K562 (cell line): ENCODE data around the gene KHNYN. TPM values are rescaled to one million over a fixed set of nuclear protein-coding genes. Genes with fewer than 3 reads are reported as not detected.

ENCODE experiments used
- ATAC-seq: fragments of 200-7000 bp; cut with Tn5 transposase; 3 replicates; pipeline ENCODE4 v1.9.1; 2020; ENCODE audit warnings: moderate library complexity
- BruUV-seq: library from RNA; stranded (reverse); fragments of 400-500 nt; replicated peaks from 2 replicates; lab custom pipeline; 2021; lab: Mats Ljungman, UMichigan
- CTCF ChIA-PET: fragments of 300-600 bp; formaldehyde crosslinking; extraction: SDS; loops from one replicate; lab custom pipeline; 2021; ENCODE audit warnings: low intra/inter-chr PET ratio; lab: Yijun Ruan, JAX
- POLR2A ChIA-PET: fragments of 300-600, 350-650 bp; sonication (Branson Sonifier 250); formaldehyde crosslinking; extraction: SDS; loops from one replicate; lab custom pipeline; 2021; ENCODE audit warnings: antibody characterized with exemption, inconsistent platforms; lab: Yijun Ruan, JAX
- DNase-seq, 4 experiments: peaks; one replicate each; pipeline versions ENCODE4 v3.0.0 to v3.0.0-alpha.2; 2011 to 2018; ENCODE audit warnings: low spot score in 3 of 4, mixed read lengths in 3 of 4; ENCODE audit errors: extremely low read depth in 1 of 4
- FAIRE-seq: peaks from 2 replicates; lab custom pipeline; 2011; peaks lifted over from hg19 to GRCh38; lab: Jason Lieb, UNC
- H2AFZ ChIP-seq: 2 replicates; pipeline ENCODE4 v1.6.0; 2011; ENCODE audit warnings: low read depth, low read length, control low read depth, inconsistent platforms
- H3K27ac ChIP-seq: fragments of 200-600 bp; 3 replicates; pipeline ENCODE4 v1.8.0; 2011; ENCODE audit warnings: low read depth, mild to moderate bottlenecking, control low read depth, inconsistent platforms, low read length, moderate library complexity, mixed read lengths; ENCODE audit errors: extremely low read depth
- H3K27me3 ChIP-seq, 2 experiments: fragments of 300-600 bp in 1 of 2; 2 replicates in 1 of 2; 3 replicates in 1 of 2; pipeline versions ENCODE4 v1.6.0 to v1.8.0; 2011; ENCODE audit warnings: inconsistent platforms in 2 of 2, low read length in 2 of 2, mild to moderate bottlenecking in 1 of 2, mixed read lengths in 1 of 2, moderate library complexity in 1 of 2; ENCODE audit not compliant: control insufficient read depth in 2 of 2, insufficient read depth in 2 of 2
- H3K36me3 ChIP-seq: fragments of 300-600 bp; 3 replicates; pipeline ENCODE4 v1.8.0; 2011; ENCODE audit warnings: mild to moderate bottlenecking, low read length, inconsistent platforms; ENCODE audit not compliant: control insufficient read depth, insufficient read depth
- H3K4me1 ChIP-seq, 2 experiments: fragments of 200-600 bp in 1 of 2; replicated peaks in 1 of 2; 2 replicates in 1 of 2; 3 replicates in 1 of 2; pipeline versions ENCODE4 v1.5.1 to v1.8.0; 2011; ENCODE audit warnings: inconsistent platforms in 2 of 2, low read length in 2 of 2, mild to moderate bottlenecking in 1 of 2, mixed read lengths in 1 of 2, moderate library complexity in 1 of 2; ENCODE audit not compliant: control insufficient read depth in 2 of 2, insufficient read depth in 2 of 2
- H3K4me2 ChIP-seq: 2 replicates; pipeline ENCODE4 v1.6.1; 2011; ENCODE audit warnings: low read length, control low read depth, inconsistent platforms, mixed read lengths; ENCODE audit not compliant: insufficient read depth
- H3K4me3 ChIP-seq: fragments of 200-600 bp; sonication (generic), shearing (Covaris generic); 2 replicates; pipeline ENCODE4 v1.5.1; 2016; ENCODE audit warnings: control low read depth, inconsistent platforms
- H3K79me2 ChIP-seq: fragments of 200-600 bp; 3 replicates; pipeline ENCODE4 v1.8.0; 2011; ENCODE audit warnings: low read length, inconsistent platforms; ENCODE audit not compliant: control insufficient read depth, insufficient read depth
- H3K9ac ChIP-seq, 2 experiments: 2 replicates each; pipeline versions ENCODE4 v1.6.0 to v1.6.1; 2011; ENCODE audit warnings: low read depth in 2 of 2, low read length in 2 of 2, control low read depth in 1 of 2, inconsistent platforms in 1 of 2, mild to moderate bottlenecking in 1 of 2, mixed read lengths in 1 of 2; ENCODE audit not compliant: insufficient read depth in 1 of 2
- H3K9me1 ChIP-seq: one replicate; pipeline ENCODE4 v1.6.0; 2011; ENCODE audit warnings: inconsistent platforms, mild to moderate bottlenecking, low read length, moderate library complexity; ENCODE audit not compliant: control insufficient read depth, insufficient read depth
- H3K9me3 ChIP-seq: replicated peaks from 2 replicates; pipeline ENCODE4 v1.5.1; 2011; ENCODE audit warnings: low read depth, low read length, inconsistent platforms; ENCODE audit not compliant: control insufficient read depth, insufficient read depth
- H4K20me1 ChIP-seq: replicated peaks from 2 replicates; pipeline ENCODE4 v1.6.1; 2011; ENCODE audit warnings: low read length, inconsistent platforms, mixed read lengths; ENCODE audit not compliant: control insufficient read depth, insufficient read depth
- FOSL1 ChIP-seq: fragments of 200-800 bp; sonication (Bioruptor generic); conservative IDR thresholded peaks from 2 replicates; pipeline ENCODE4 v1.6.1; 2016; ENCODE audit warnings: missing genetic modification characterization, missing compliant biosample characterization
- ZFP30 ChIP-seq: fragments of 250-450 bp; sonication (Bioruptor Pico); IDR thresholded peaks from 2 replicates; pipeline ENCODE4 v1.8.0; 2022; ENCODE audit warnings: moderate library complexity, mild to moderate bottlenecking, inconsistent platforms, borderline replicate concordance
- ZNF778 ChIP-seq: fragments of 450-650 bp; formaldehyde crosslinking; IDR thresholded peaks from 2 replicates; pipeline ENCODE4 v1.4.0; 2020; ENCODE audit warnings: mild to moderate bottlenecking, moderate library complexity
- WGBS: fragments of 100-300 bp; shearing (Covaris generic); methylation state at CpG from one replicate; pipeline ENCODE4 v1.1.6; 2016; ENCODE audit warnings: low coverage, mixed read lengths; ENCODE audit not compliant: insufficient coverage; ENCODE audit errors: missing lambda C conversion rate; 5-methylcytosine and 5-hydroxymethylcytosine counted together
- in situ Hi-C: fragments of 300-500 bp; cut with MboI; formaldehyde crosslinking; loops from 4 replicates; pipeline ENCODE4 v1.15.0; 2018; ENCODE audit warnings: inconsistent platforms, mixed read lengths
- intact Hi-C: fragments of 100-400 bp; cut with micrococcal nuclease; formaldehyde crosslinking; loops from 2 replicates; pipeline ENCODE4 v1.14.2; 2022
- polyA plus RNA-seq, 8 experiments: library from polyadenylated mRNA; depleted of rRNA in 4 of 8; stranded (reverse) in 5 of 8; unstranded in 3 of 8; fragments of >200 nt; fragmentation: Nextera tagmentation in 2 of 8; fragmentation: Illumina TruSeq in 1 of 8; extraction: Ambion mirVana in 2 of 8; extraction: Trizol in 1 of 8; gene quantifications; 2 replicates each; pipeline versions ENCODE4 v1.2.1 to v1.2.3, GENCODE V29; 2011 to 2014; ENCODE audit warnings: inconsistent platforms in 1 of 8, missing spikeins in 1 of 8
- total RNA-seq, 7 experiments: library from RNA; depleted of rRNA in 6 of 7; stranded (reverse); fragments of >200 nt in 6 of 7; fragmentation: Illumina TruSeq in 2 of 7; extraction: Trizol in 2 of 7; gene quantifications; 2 replicates each; pipeline versions ENCODE4 v1.2.1 to v1.2.3, GENCODE V29; 2011 to 2021; ENCODE audit warnings: low replicate concordance in 1 of 7
- TF ChIP-seq, protein P1 (sequence below): fragments of 200-800 bp; sonication (Bioruptor generic); IDR thresholded peaks from 2 replicates; pipeline ENCODE4 v1.6.1; 2017; ENCODE audit warnings: missing genetic modification characterization, missing compliant biosample characterization
- TF ChIP-seq, protein P2 (sequence below): fragments of 450-650 bp; IDR thresholded peaks from 2 replicates; pipeline ENCODE4 v1.6.1; 2016
- TF ChIP-seq, protein P3 (sequence below): fragments of 250-450 bp; sonication (Bioruptor Pico); IDR thresholded peaks from 2 replicates; pipeline ENCODE4 v1.8.0; 2022; ENCODE audit warnings: inconsistent platforms, mild to moderate bottlenecking, moderate library complexity, borderline replicate concordance
- TF ChIP-seq, protein P4 (sequence below), 2 experiments: fragments of 450-650 bp; formaldehyde crosslinking in 1 of 2; IDR thresholded peaks; 2 replicates each; pipeline versions ENCODE4 v1.4.0 to v1.6.1; 2014 to 2020; ENCODE audit warnings: mild to moderate bottlenecking in 2 of 2, borderline replicate concordance in 1 of 2, low read depth in 1 of 2
- TF ChIP-seq, protein P5 (sequence below): sonication (generic); IDR thresholded peaks from 2 replicates; pipeline ENCODE4 v1.6.1; 2016

The KHNYN gene
- total and polyA plus RNA-seq, 9 of the 15 experiments (the other 6 are each of a cell fraction or from before 2014, with no cell fraction given) = 0.76 to 26.0 (median 14.1) TPM

DNA sequence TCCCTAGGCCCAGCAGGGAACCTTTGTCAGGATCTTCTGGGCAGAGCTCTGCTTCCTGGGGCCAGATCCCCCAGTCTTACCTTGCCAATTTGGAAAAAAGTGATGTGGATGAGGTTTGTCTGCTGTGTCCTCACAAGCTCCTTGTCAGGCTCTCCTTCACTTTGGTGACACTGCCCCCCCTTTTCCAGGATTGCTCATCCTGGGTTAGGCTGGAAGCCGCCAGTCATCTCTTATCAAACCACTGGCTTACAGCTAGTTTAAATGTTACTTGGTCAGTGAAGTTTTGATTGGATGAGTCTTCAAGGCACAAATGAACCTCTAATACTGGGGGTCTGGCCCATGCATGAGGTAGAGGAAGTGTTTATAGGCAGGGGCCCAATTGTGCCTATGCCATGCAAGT, 15.7 kb upstream of the KHNYN start:
- POLR2A ChIA-PET = interaction anchor here (0.5 to 1.3 kb wide), 3 partner anchors 17 to 47 kb away, joined by 3 to 4 read pairs (median 4); no protein-coding TSS in a partner anchor
- no peak for FAIRE-seq
- TF ChIP-seq FOSL1 (tag) (peak; percentile 44; the same call in 1 of the 2 replicates), ZNF778 (CRISPR knock-in tag) (no peak), ZFP30 (CRISPR knock-in tag) (no peak)
- TF ChIP-seq, protein P1, sequence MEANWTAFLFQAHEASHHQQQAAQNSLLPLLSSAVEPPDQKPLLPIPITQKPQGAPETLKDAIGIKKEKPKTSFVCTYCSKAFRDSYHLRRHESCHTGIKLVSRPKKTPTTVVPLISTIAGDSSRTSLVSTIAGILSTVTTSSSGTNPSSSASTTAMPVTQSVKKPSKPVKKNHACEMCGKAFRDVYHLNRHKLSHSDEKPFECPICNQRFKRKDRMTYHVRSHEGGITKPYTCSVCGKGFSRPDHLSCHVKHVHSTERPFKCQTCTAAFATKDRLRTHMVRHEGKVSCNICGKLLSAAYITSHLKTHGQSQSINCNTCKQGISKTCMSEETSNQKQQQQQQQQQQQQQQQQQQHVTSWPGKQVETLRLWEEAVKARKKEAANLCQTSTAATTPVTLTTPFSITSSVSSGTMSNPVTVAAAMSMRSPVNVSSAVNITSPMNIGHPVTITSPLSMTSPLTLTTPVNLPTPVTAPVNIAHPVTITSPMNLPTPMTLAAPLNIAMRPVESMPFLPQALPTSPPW (CRISPR knock-in tag) = peak; percentile 57
- TF ChIP-seq, protein P2, sequence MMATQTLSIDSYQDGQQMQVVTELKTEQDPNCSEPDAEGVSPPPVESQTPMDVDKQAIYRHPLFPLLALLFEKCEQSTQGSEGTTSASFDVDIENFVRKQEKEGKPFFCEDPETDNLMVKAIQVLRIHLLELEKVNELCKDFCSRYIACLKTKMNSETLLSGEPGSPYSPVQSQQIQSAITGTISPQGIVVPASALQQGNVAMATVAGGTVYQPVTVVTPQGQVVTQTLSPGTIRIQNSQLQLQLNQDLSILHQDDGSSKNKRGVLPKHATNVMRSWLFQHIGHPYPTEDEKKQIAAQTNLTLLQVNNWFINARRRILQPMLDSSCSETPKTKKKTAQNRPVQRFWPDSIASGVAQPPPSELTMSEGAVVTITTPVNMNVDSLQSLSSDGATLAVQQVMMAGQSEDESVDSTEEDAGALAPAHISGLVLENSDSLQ = peak; percentile 66
- TF ChIP-seq, protein P3, sequence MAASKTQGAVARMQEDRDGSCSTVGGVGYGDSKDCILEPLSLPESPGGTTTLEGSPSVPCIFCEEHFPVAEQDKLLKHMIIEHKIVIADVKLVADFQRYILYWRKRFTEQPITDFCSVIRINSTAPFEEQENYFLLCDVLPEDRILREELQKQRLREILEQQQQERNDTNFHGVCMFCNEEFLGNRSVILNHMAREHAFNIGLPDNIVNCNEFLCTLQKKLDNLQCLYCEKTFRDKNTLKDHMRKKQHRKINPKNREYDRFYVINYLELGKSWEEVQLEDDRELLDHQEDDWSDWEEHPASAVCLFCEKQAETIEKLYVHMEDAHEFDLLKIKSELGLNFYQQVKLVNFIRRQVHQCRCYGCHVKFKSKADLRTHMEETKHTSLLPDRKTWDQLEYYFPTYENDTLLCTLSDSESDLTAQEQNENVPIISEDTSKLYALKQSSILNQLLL (CRISPR knock-in tag) = no peak
- TF ChIP-seq, protein P4, sequence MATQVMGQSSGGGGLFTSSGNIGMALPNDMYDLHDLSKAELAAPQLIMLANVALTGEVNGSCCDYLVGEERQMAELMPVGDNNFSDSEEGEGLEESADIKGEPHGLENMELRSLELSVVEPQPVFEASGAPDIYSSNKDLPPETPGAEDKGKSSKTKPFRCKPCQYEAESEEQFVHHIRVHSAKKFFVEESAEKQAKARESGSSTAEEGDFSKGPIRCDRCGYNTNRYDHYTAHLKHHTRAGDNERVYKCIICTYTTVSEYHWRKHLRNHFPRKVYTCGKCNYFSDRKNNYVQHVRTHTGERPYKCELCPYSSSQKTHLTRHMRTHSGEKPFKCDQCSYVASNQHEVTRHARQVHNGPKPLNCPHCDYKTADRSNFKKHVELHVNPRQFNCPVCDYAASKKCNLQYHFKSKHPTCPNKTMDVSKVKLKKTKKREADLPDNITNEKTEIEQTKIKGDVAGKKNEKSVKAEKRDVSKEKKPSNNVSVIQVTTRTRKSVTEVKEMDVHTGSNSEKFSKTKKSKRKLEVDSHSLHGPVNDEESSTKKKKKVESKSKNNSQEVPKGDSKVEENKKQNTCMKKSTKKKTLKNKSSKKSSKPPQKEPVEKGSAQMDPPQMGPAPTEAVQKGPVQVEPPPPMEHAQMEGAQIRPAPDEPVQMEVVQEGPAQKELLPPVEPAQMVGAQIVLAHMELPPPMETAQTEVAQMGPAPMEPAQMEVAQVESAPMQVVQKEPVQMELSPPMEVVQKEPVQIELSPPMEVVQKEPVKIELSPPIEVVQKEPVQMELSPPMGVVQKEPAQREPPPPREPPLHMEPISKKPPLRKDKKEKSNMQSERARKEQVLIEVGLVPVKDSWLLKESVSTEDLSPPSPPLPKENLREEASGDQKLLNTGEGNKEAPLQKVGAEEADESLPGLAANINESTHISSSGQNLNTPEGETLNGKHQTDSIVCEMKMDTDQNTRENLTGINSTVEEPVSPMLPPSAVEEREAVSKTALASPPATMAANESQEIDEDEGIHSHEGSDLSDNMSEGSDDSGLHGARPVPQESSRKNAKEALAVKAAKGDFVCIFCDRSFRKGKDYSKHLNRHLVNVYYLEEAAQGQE (IDR thresholded peaks at IDR 0.05; ENCODE audit: borderline replicate concordance) = peak; percentile 44; the same call in 1 of the 2 replicates
- TF ChIP-seq, protein P4 (CRISPR knock-in tag; IDR thresholded peaks at IDR 0.05; ENCODE audit: low read depth) = no peak
- TF ChIP-seq, protein P5, sequence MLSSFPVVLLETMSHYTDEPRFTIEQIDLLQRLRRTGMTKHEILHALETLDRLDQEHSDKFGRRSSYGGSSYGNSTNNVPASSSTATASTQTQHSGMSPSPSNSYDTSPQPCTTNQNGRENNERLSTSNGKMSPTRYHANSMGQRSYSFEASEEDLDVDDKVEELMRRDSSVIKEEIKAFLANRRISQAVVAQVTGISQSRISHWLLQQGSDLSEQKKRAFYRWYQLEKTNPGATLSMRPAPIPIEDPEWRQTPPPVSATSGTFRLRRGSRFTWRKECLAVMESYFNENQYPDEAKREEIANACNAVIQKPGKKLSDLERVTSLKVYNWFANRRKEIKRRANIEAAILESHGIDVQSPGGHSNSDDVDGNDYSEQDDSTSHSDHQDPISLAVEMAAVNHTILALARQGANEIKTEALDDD = peak; percentile 80

More for the DNA sequence above, 15.7 kb upstream of the KHNYN start:
- Histone ChIP-seq H2AFZ (no peak overlapping the region), H3K9me1 (no peaks in the 10 kb centered on the region), H3K4me1 (peaks cover 4 to 26% of the 10 kb centered on the region in 2 experiments; a peak in 4 of 5 replicates), H3K79me2 (no peaks in the 10 kb centered on the region), H3K4me3 (no peak overlapping the region), H3K9me3 (no peaks in the 10 kb centered on the region), H3K27me3 (peaks cover 0 to 8% of the 10 kb centered on the region in 2 experiments; a peak in 1 of 5 replicates), H3K4me2 (no peak overlapping the region), H3K27ac (no peak overlapping the region), H3K36me3 (no peaks in the 10 kb centered on the region), H4K20me1 (no peaks in the 10 kb centered on the region), H3K9ac (no peak overlapping the region)
- intact Hi-C loops = no loop called here
- 57% methylated on average over 1 of the region's 1 CpG for WGBS
- ATAC-seq (no peak), DNase-seq (no peak)
- CTCF ChIA-PET = no interaction called here
- no TSS peak for BruUV-seq
- in situ Hi-C loops = no loop called here
